PC-3 (cell line): ENCODE data around the gene THAP4. TPM values are rescaled to one million over a fixed set of nuclear protein-coding genes. Genes with fewer than 3 reads are reported as not detected.

Experiments
- ATAC-seq: fragments of 200-7000 bp; cut with Tn5 transposase; 2 replicates; pipeline ENCODE4 v1.9.1; 2020; ENCODE audit warnings: mild to moderate bottlenecking, moderate library complexity
- BruUV-seq: library from RNA; stranded (reverse); fragments of 400-500 nt; replicated peaks from 2 replicates; lab custom pipeline; 2021; lab: Mats Ljungman, UMichigan
- CTCF ChIA-PET: fragments of 300-600 bp; sonication (Branson Sonifier 250); formaldehyde crosslinking; loops from one replicate; lab custom pipeline; 2022; ENCODE audit warnings: antibody characterized with exemption; lab: Charles Lee
- POLR2A ChIA-PET: fragments of 300-600 bp; sonication (Branson Sonifier 250); formaldehyde crosslinking; loops from one replicate; lab custom pipeline; 2022; ENCODE audit warnings: antibody characterized with exemption; ENCODE audit not compliant: unreplicated experiment; lab: Charles Lee
- DNase-seq: peaks from one replicate; pipeline ENCODE4 v3.0.0-alpha.2; 2015
- H2AFZ ChIP-seq: fragments of 300-600 bp; sonication (generic); 2 replicates; pipeline ENCODE4 v1.6.0; 2016; ENCODE audit warnings: antibody characterized with exemption, low read length
- H3F3A ChIP-seq: fragments of 300-600 bp; sonication (generic); one replicate; pipeline ENCODE4 v1.6.0; 2017; ENCODE audit warnings: antibody characterized with exemption, low read length, control low read depth, mild to moderate bottlenecking; ENCODE audit not compliant: unreplicated experiment
- H3K27ac ChIP-seq: fragments of 300-600 bp; sonication (generic); 2 replicates; pipeline ENCODE4 v1.5.1; 2016; ENCODE audit warnings: mild to moderate bottlenecking, low read length
- H3K27me3 ChIP-seq: fragments of 300-600 bp; sonication (generic); 2 replicates; pipeline ENCODE4 v1.6.1; 2016; ENCODE audit warnings: low read length, mixed read lengths
- H3K36me3 ChIP-seq: fragments of 300-600 bp; sonication (generic); 2 replicates; pipeline ENCODE4 v1.6.1; 2016; ENCODE audit warnings: low read depth, mixed run types, low read length, mixed read lengths
- H3K4me1 ChIP-seq: fragments of 300-600 bp; sonication (generic); 2 replicates; pipeline ENCODE4 v1.5.1; 2016; ENCODE audit warnings: low read length; ENCODE audit not compliant: insufficient read depth
- H3K4me2 ChIP-seq: fragments of 300-600 bp; sonication (generic); 2 replicates; pipeline ENCODE4 v1.6.0; 2016; ENCODE audit warnings: low read length
- H3K4me3 ChIP-seq: fragments of 300-600 bp; sonication (generic); 2 replicates; pipeline ENCODE4 v1.5.1; 2016; ENCODE audit warnings: mild to moderate bottlenecking, low read length, mixed read lengths
- H3K79me2 ChIP-seq: fragments of 300-600 bp; sonication (generic); 2 replicates; pipeline ENCODE4 v1.6.1; 2017; ENCODE audit warnings: low read length, mixed read lengths
- H3K9ac ChIP-seq: fragments of 300-600 bp; sonication (generic); 2 replicates; pipeline ENCODE4 v1.6.0; 2016; ENCODE audit warnings: mild to moderate bottlenecking, low read length
- H3K9me2 ChIP-seq: fragments of 300-600 bp; sonication (generic); replicated peaks from 2 replicates; pipeline ENCODE4 v1.6.1; 2016; ENCODE audit warnings: mixed run types, low read length, mixed read lengths
- H3K9me3 ChIP-seq: fragments of 300-600 bp; sonication (generic); 2 replicates; pipeline ENCODE4 v1.6.1; 2016; ENCODE audit warnings: low read length, mixed read lengths
- H4K20me1 ChIP-seq: fragments of 300-600 bp; sonication (generic); 2 replicates; pipeline ENCODE4 v1.6.1; 2016; ENCODE audit warnings: low read length, mixed read lengths
- CTCF ChIP-seq: fragments of 300-600 bp; sonication (generic); conservative IDR thresholded peaks from 2 replicates; pipeline ENCODE4 v1.5.1; 2017; ENCODE audit warnings: antibody characterized with exemption, low read depth, mild to moderate bottlenecking, low read length
- EZH2 ChIP-seq: fragments of 300-600 bp; sonication (generic); IDR thresholded peaks from one replicate; pipeline ENCODE4 v1.6.1; 2017; ENCODE audit warnings: antibody characterized with exemption, mild to moderate bottlenecking, low read length; ENCODE audit not compliant: unreplicated experiment
- EZH2phosphoT487 ChIP-seq: fragments of 300-600 bp; sonication (generic); IDR thresholded peaks from 2 replicates; pipeline ENCODE4 v1.6.1; 2018; ENCODE audit warnings: mild to moderate bottlenecking, antibody characterized with exemption, low read length, borderline replicate concordance
- intact Hi-C: fragments of 100-400 bp; cut with micrococcal nuclease; formaldehyde crosslinking; loops from 2 replicates; pipeline ENCODE4 v1.9.0; 2023
- total RNA-seq: library from RNA; depleted of rRNA; stranded (reverse); fragments of >200 nt; gene quantifications from 2 replicates; pipeline ENCODE4 v1.2.3, GENCODE V29; 2014

Gene THAP4
- total RNA-seq, 1 experiment from 2014 or later: 75.1 TPM

- H3F3A ChIP-seq: no peaks in the 10 kb centered on the region
- peaks cover 22% of the 10 kb centered on the region for H3K4me1 ChIP-seq
- DNase-seq (peak; percentile 70), ATAC-seq (peak; percentile 95)
- no peaks in the 10 kb centered on the region for H3K9me2 ChIP-seq
- H3K9ac ChIP-seq: no peak overlapping the region
- peak overlapping the region; percentile 39; the same call in 1 of the 2 replicates for H3K27ac ChIP-seq
- H3K36me3 ChIP-seq: peaks cover 34% of the 10 kb centered on the region
- no peak overlapping the region for H2AFZ ChIP-seq
- BruUV-seq: no TSS peak
- H3K4me3 ChIP-seq: no peak overlapping the region
- no peaks in the 10 kb centered on the region for H4K20me1 ChIP-seq
- H3K79me2 ChIP-seq: peaks cover 57% of the 10 kb centered on the region
- H3K27me3 ChIP-seq: no peaks in the 10 kb centered on the region
- intact Hi-C loops: no loop called here
- CTCF ChIA-PET: no interaction called here
- TF ChIP-seq CTCF (no peak), EZH2phosphoT487 (no peak), EZH2 (no peak)
- POLR2A ChIA-PET: interaction anchor here (0.6 kb wide), 1 partner anchor 21 kb away, joined by 3 read pairs; no protein-coding TSS in a partner anchor
- H3K4me2 ChIP-seq: peak overlapping the region; percentile 45
- no peaks in the 10 kb centered on the region for H3K9me3 ChIP-seq
These were observed 44.1 kb upstream of the THAP4 start for GRCh38 chr2:241680827-241681599.

- Histone ChIP-seq H3K36me3 (peaks cover 38% of the 10 kb centered on the region), H3K9ac (no peak overlapping the region), H4K20me1 (no peaks in the 10 kb centered on the region), H3K9me2 (no peaks in the 10 kb centered on the region), H3K4me3 (no peak overlapping the region), H3K27ac (no peak overlapping the region), H3F3A (no peaks in the 10 kb centered on the region), H2AFZ (no peak overlapping the region), H3K4me2 (no peak overlapping the region), H3K27me3 (no peaks in the 10 kb centered on the region), H3K79me2 (peaks cover 48% of the 10 kb centered on the region), H3K9me3 (no peaks in the 10 kb centered on the region), H3K4me1 (peaks cover 18% of the 10 kb centered on the region)
- intact Hi-C loops: no loop called here
- CTCF ChIA-PET: no interaction called here
- BruUV-seq: no TSS peak
- TF ChIP-seq EZH2 (no peak), EZH2phosphoT487 (no peak), CTCF (no peak)
- no peak for DNase-seq
- POLR2A ChIA-PET: no interaction called here
- ATAC-seq: no peak
These were observed 43.1 kb upstream of the THAP4 start for GRCh38 chr2:241680044-241680443.
